ENCODE measurements around the gene TOR2A.

- no peak for TF ChIP-seq CTCF (IDR thresholded peaks at IDR 0.05)
- no peak for TF ChIP-seq POLR2A (IDR thresholded peaks at IDR 0.05)
Measured at GRCh38 chr9:127721391-127721821, 13.7 kb downstream of the TOR2A start.

All from testis (tissue), 2 donors.